Peyer's patch (tissue), 4 donors: ENCODE measurements around the gene GRIN2C. TPM values are rescaled to one million over a fixed set of nuclear protein-coding genes. Genes with fewer than 3 reads are reported as not detected.

Source experiments
- DNase-seq, 3 donors: peaks; one replicate each; pipeline ENCODE4 v3.0.0-alpha.2; 2017 to 2019
- H3K27ac ChIP-seq, 4 donors: fragments of 200-600 bp; sonication (generic); one replicate each; pipeline ENCODE4 v1.5.1; 2016 to 2019
- H3K27me3 ChIP-seq, 2 donors: fragments of 200-600 bp; sonication (generic); one replicate each; pipeline ENCODE4 v1.5.1; 2019
- H3K36me3 ChIP-seq, 3 donors: fragments of 200-600 bp; sonication (generic); one replicate each; pipeline ENCODE4 v1.5.1; 2016 to 2019
- H3K4me1 ChIP-seq, 4 donors: fragments of 200-600 bp; sonication (generic); one replicate each; pipeline ENCODE4 v1.5.1; 2016 to 2019
- H3K4me3 ChIP-seq, 4 donors: fragments of 200-600 bp; sonication (generic); 1 replicate in 3 of 4; 2 replicates in 1 of 4; pipeline ENCODE4 v1.5.1; 2016 to 2019; ENCODE audit warnings: mild to moderate bottlenecking in 1 of 4
- H3K9me3 ChIP-seq, 4 donors: fragments of 200-600 bp; sonication (generic); one replicate each; pipeline ENCODE4 v1.5.1; 2016 to 2019; ENCODE audit warnings: mild to moderate bottlenecking in 1 of 4
- CTCF ChIP-seq, 6 experiments: fragments of 450-650 bp in 4 of 6; fragments of 200-600 bp in 2 of 6; sonication (generic) in 1 of 6; IDR thresholded peaks; one replicate each; pipeline ENCODE4 v1.5.1; 2017 to 2019; ENCODE audit warnings: antibody characterized with exemption in 6 of 6, mild to moderate bottlenecking in 3 of 6, moderate library complexity in 1 of 6
- POLR2A ChIP-seq, 2 donors: fragments of 450-650 bp; IDR thresholded peaks; one replicate each; pipeline ENCODE4 v1.5.1; 2017; ENCODE audit warnings: antibody characterized with exemption in 2 of 2, mild to moderate bottlenecking in 2 of 2, moderate library complexity in 2 of 2
- total RNA-seq, 4 donors: library from RNA; depleted of rRNA; stranded (reverse); fragments of >200 nt; gene quantifications; one replicate each; pipeline ENCODE4 v1.1.0, GENCODE V29; 2016

Gene GRIN2C
- total RNA-seq, 4 donors from 2014 or later, result 0.13 to 2.7 TPM; not detected in 2

GRCh38 chr17:74812109-74813009 is 47.3 kb downstream of the GRIN2C start:
- Histone ChIP-seq H3K9me3 (no peaks in the 10 kb centered on the region), H3K4me3 (no peak overlapping the region), H3K27ac (no peak overlapping the region), H3K36me3 (peaks cover 0 to 2% (median 0%) of the 10 kb centered on the region in 3 donors), H3K4me1 (no peaks in the 10 kb centered on the region), H3K27me3 (no peaks in the 10 kb centered on the region)
- TF ChIP-seq POLR2A (IDR thresholded peaks at IDR 0.05), result no peak
- TF ChIP-seq CTCF (IDR thresholded peaks at IDR 0.05), result no peak
- DNase-seq, result no peak

GRCh38 chr17:74810699-74811485 is 48.8 kb downstream of the GRIN2C start:
- Histone ChIP-seq H3K4me3 (no peak overlapping the region), H3K27me3 (no peaks in the 10 kb centered on the region), H3K9me3 (no peaks in the 10 kb centered on the region), H3K4me1 (no peaks in the 10 kb centered on the region), H3K27ac (no peak overlapping the region), H3K36me3 (no peaks in the 10 kb centered on the region)
- TF ChIP-seq CTCF (IDR thresholded peaks at IDR 0.05) (no peak), POLR2A (IDR thresholded peaks at IDR 0.05) (no peak)
- DNase-seq, result no peak

GRCh38 chr17:74808714-74809430 is 50.8 kb downstream of the GRIN2C start:
- TF ChIP-seq POLR2A (IDR thresholded peaks at IDR 0.05) (no peak), CTCF (IDR thresholded peaks at IDR 0.05) (no peak)
- no peaks in the 10 kb centered on the region for H3K9me3 ChIP-seq
- H3K4me3 ChIP-seq, result no peak overlapping the region
- H3K4me1 ChIP-seq, result no peaks in the 10 kb centered on the region
- no peaks in the 10 kb centered on the region for H3K27me3 ChIP-seq
- no peak for DNase-seq
- H3K36me3 ChIP-seq, result no peaks in the 10 kb centered on the region
- no peak overlapping the region for H3K27ac ChIP-seq

GRCh38 chr17:74807925-74808324 is 51.8 kb downstream of the GRIN2C start:
- Histone ChIP-seq H3K36me3 (no peaks in the 10 kb centered on the region), H3K27me3 (no peaks in the 10 kb centered on the region), H3K9me3 (no peaks in the 10 kb centered on the region), H3K4me1 (no peaks in the 10 kb centered on the region), H3K27ac (no peak overlapping the region), H3K4me3 (no peak overlapping the region)
- TF ChIP-seq POLR2A (IDR thresholded peaks at IDR 0.05), result no peak
- no peak for TF ChIP-seq CTCF (IDR thresholded peaks at IDR 0.05)
- DNase-seq, result no peak

GRCh38 chr17:74807441-74807840 is 52.2 kb downstream of the GRIN2C start:
- DNase-seq, result no peak
- H3K27ac ChIP-seq, result no peak overlapping the region
- no peak overlapping the region for H3K4me3 ChIP-seq
- H3K9me3 ChIP-seq, result no peaks in the 10 kb centered on the region
- H3K27me3 ChIP-seq, result no peaks in the 10 kb centered on the region
- no peaks in the 10 kb centered on the region for H3K4me1 ChIP-seq
- TF ChIP-seq CTCF (IDR thresholded peaks at IDR 0.05) (no peak), POLR2A (IDR thresholded peaks at IDR 0.05) (no peak)
- H3K36me3 ChIP-seq, result no peaks in the 10 kb centered on the region
